IPS DF 4.7 (cell line): ENCODE results near the gene E2F2.

ENCODE experiments used
- DNase-seq: peaks from one replicate; pipeline ENCODE4 v3.0.0-alpha.2; 2013; ENCODE audit warnings: low spot score; ENCODE audit errors: extremely low read depth

E2F2 gene

DNA sequence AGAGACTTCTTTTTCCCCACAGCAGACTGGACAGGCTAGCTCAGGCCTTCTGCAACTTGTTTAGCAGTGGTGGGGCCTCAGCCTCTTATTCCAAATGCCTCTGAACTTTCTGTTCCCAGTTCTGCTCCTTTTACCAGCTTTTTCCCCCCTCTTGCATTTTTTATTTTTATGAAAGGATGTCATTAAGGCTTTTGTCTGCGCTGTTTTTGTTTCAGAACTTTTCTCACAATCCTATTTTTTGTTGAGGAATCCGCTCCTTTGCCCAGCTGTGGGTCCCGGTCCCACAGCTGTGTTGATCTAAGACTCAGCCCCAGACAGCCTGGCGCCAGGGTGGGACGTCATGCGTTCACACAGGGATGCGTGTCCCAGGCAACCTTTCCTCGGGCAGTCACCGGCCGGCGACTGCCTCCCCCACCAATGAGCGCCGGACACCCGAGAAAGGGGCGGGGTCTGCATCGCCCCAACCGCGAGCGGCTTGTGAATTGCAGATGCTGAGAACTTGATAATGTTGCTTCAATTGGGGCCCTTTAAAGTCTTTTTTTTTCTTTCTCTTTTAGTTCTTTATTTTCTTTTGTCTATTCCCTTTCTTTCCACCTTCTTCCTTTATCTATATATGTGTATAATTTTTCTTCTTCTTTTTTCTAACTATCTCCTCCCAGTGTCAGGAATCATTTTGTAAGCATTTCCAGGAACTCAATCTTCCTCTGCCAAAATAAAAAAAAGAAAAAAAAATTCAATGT lies 31.3 kb upstream of the E2F2 start:
- DNase-seq, result no peak

DNA sequence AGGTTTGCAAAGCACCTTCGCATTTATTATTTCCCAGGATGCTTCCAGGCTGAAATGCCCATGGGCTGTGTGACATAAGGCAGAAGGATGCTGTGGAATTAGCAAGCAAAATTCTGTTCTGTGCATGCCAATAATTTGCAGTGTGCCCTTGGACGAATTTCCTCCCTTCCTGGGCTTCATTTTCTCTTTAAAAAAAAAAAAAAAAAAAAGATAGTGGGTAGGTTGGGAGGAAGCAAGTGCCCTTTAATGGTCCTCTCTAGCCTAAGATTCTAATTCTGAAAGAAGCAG lies 30.7 kb upstream of the E2F2 start:
- DNase-seq, result no peak

DNA sequence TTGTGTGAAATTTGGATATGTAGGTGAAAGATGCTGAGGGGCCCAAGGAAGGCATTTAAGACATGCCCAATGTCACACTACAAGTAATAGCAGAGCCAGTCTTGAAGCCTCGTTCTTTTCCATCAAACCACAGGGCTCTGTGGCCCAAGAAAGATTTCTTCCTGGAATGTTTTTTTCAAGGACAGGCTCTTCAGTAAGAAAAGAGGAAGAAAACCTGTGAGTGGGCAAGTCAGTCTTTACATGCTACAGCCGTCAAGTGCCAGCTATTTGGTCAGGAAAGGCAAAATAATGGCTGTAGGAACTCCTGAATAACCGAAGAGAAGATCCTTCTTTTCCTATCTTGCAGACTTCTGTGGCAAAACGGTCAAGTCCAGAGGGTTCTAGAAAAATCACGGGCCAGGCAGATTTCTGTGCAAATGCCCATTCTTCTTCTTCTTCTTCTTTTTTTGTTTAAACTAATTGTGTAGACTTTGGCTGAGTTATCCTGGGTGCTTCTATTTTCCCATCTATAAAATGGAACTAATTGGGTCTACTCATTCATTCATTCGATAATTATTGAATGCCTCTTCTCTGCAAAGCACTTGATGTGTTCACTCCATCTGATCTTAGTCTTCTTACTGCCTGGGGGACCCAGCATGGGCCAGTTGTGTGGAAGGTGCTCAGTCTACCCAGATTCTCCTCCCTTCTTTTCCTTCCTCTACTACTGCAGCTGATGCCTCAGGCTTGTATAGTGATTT lies 30.2 kb upstream of the E2F2 start:
- DNase-seq, result no peak

DNA sequence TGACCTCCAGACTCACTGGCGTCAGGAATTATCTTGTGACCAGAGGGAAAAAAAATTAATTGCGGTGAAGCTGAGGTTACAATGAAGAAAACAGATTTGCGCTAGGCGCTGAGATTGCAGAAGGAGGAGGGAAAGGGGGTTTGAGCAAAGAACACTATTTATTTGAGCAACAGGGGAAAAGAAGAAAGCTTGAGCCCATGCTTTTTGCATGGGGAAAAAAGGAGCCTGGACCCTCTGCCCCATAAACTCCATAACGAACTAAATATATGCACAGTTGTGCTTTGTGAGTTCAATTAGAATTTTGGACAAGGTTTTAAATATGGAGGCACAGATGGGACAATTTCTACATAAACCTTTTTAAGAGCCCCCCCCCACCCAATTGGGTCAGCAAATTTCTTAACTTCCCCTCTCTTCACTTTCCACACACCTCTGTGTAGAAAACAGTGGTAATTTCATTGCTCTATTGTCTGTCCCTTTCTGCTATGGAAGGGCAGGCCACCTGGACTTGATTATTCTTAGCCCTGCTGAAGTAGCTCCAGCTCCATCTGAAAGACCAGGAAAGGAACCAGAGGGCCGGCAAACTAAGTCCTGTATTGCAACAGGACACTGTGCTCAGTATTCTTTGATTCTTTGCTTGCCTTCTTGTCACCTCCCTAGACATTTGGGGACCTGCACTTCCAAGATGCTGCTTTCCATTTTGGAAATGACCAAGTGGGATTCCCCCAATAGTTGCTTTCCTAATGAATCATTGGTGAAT lies 29.1 kb upstream of the E2F2 start:
- DNase-seq, result no peak

GRCh38 chr1:23559136-23559984 lies 28.3 kb upstream of the E2F2 start, which contains the start of gene ID3:
Gene ID3, minus strand, starts transcription at chr1:23559501. Its CDS starts 75 bp downstream, at chr1:23559426.
- DNase-seq, result no peak

GRCh38 chr1:23558872-23559135 lies 27.8 kb upstream of the E2F2 start:
- DNase-seq, result no peak

GRCh38 chr1:23558140-23558871 lies 27.3 kb upstream of the E2F2 start:
- no peak for DNase-seq

DNA sequence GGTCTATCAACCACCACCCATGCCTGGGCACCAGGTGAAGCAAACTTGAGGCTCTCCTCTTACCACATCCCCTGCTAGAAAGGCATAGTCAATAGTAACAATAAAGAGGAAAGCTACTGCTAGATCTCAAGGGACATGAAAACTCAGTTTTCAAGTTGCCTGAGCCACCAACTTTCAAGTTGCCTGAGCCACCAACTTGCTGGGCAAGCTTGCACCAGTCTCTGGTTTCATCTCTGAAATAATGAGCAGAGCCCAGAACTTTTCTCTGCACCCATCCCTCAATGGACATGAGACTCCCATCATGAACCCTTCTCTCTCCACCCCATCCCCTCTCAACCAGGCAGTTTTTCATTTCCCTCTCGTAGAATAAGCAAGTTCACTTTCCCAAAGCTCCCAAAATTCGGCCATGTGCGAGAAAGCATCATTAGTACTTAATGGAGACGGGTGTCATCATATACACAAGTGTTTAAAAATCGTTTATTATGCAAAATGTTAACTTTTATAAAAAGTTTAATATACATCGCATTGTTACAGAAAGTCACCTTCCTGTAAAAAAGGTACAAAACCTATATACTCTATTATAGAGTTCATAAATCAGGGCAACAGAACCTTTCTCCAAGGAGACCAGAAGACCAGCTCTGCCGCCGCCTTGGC lies 26.6 kb upstream of the E2F2 start:
- DNase-seq, result no peak

DNA sequence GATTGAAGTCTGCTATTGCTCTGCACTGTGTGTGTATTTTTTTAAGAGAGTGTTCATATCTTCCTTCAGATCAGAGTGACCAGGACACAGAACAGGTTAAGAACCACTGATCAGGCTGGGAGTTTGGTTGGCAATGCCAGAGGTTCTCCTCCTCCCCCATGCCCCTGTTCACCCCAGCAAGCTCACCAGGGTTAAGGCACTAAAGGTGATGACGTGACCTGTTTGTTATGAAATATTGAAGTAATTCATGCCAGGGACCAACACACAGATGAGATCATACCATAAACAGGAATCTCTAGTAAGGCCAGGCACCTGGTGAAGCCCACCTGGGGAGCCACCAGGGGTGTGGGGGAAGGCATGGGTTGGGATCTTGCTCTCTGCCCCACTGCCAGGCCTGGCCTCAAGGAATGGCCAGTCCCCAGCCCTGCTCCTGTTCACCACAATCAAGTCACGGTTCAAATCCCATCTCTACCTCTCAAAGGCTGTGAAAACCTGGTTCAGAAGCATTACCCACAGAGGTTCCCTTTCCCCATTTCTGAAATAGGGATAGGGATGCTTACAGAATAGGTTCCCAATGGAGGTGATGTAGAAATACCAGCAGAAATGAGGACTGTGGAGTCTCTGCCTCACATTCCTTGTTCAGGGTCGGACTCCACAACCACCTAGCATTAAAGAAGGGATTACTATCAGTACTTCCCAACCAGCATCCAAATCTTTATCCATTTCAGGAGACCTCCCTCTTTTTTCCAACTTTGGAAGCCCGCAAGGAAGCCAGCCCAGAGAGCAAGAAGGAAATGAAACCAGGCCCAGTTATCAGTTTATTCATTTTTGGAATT lies 25.8 kb upstream of the E2F2 start:
- DNase-seq, result no peak

- DNase-seq, result peak; percentile 99
These were observed 25.1 kb upstream of the E2F2 start for GRCh38 chr1:23555986-23556634.

DNA sequence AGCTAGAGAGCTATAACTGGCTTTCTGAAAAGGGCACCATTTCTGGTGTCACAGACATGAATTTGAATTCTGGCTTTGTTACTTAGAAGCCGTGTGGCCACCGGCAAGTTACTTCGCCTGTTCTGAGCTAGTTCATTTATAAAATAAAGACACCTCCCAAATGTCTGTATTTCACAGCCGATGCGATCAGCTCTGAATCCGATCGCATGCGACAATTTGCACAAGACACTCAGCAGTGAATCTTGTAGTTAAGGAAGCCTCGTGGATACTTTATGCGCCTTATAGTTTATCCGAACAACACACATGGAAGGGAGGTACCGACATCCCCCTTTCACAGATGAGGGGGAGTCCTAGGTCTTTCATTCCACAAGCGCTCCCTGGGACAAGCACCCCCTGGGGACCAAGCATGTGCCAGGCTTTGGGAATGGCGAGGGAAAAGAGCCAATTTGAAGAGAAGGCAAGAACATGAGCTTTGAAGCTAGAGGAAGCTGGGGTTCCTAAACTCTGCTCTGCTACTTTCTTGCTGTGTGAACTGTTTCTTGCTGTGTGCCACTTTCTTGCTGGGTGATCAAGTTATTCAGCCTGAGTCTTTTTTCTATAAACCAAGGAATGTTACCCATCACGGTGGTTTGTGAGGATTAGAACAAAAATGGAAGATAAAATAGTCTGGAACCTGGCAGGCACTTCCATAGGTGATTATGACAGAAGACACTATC lies 24.4 kb upstream of the E2F2 start:
- DNase-seq, result no peak

- no peak for DNase-seq
These were observed 23.6 kb upstream of the E2F2 start for GRCh38 chr1:23554481-23555269.

GRCh38 chr1:23554127-23554480 lies 23.1 kb upstream of the E2F2 start:
- DNase-seq, result no peak

- no peak for DNase-seq
These were observed 22.4 kb upstream of the E2F2 start for GRCh38 chr1:23553231-23554126.

DNA sequence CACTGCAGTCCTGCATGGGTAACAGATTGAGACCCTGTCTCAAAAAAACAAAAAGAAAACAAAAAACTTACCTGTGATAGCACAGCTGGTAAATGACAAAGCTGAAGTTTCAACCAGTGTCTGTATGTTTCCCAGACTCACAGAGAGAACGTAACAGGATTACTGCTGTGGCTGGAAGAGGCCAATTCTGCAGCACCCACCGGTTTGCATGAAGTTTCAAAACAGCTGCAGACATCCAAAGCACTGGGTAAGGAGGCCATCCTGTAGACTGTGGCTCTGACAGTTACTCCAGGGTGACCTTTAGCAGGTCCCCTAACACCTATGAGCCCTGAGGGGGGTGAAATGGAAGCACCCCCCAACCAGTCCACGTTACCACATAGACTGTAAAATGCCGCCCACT lies 20.8 kb upstream of the E2F2 start:
- no peak for DNase-seq

DNA sequence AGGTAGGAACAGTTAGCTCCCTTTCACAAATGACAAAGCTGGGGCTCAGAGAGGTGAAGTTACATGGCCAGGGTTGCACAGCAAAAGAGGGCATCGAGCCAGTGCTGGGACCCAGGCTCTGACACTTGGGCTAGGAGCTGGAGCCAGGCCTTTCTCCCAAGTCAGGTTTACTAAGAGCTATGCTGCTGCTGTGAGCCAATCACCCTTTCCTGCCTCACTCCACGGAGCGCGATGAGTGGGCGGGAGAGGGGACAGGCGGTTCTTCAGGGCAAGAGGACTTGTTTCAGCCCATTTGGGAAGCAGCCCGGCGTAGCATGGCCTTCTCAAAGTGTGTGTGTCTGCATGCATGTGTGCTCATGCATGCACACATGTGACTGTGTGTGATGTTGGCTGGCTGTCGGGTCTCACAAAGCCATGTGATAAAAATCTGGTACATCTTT lies 17.7 kb upstream of the E2F2 start:
- no peak for DNase-seq
